NCI-H748 (cell line): ENCODE data around the gene C1QTNF3.

ENCODE experiments used
- DNase-seq: peaks from one replicate; lab custom pipeline; 2025; ENCODE audit not compliant: unreplicated experiment; lab: John Stamatoyannopoulos, UW

The C1QTNF3 gene

GRCh38 chr5:34026089-34026761 is 16.8 kb downstream of the C1QTNF3 start:
- no peak for DNase-seq

DNA sequence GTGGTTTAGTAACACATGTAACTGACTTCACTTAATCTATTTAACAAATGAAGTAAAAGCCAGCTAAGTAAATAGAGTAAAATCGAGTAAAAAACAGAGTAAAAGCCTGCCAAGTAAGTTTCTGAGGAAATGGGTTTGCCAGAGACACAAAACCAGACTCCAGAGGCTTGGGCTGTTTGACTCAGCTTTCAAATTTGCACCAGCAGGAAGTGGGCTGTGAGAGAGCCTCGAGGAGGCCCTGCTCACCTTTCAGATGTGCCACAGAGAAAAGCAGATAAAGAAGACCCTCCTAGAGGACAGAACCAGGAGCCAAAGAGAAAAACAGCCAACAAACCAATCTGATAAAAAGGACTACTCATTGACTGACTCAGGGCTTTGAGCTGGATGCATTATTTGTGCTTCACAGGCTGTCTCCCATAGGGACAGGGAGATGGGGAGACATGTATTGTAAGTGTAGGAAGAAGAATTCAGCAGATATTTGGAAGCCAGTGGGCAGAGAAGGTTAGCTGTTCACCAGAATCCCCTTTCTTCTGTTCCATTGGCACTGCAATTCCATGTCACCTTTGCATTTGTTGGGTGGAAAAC is 20.8 kb downstream of the C1QTNF3 start:
- no peak for DNase-seq

- DNase-seq: no peak
Measured at GRCh38 chr5:34021334-34021733, 21.7 kb downstream of the C1QTNF3 start.

DNA sequence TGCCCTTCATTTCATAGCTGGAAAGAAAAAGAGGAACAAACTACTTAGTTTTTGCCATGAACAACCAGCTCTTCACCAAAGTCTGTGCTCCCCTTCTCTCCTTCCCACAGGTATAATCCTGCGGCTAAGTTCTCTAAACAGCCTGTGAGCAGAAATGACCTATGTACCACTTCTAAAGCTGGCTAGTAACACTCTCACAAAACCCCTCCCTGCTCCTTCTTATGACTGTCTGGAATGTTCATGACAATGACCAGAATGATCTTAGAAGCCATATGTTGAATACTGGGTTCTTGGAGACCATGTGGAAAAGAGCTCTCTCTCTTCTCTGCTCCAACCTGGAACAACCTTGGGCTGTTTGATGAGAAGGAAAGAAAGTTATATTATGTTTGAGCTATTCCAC is 22.3 kb downstream of the C1QTNF3 start:
- no peak for DNase-seq

- no peak for DNase-seq
Measured at GRCh38 chr5:34017254-34017653, 25.8 kb downstream of the C1QTNF3 start.

- DNase-seq: no peak
Measured at GRCh38 chr5:34016750-34017149, 26.3 kb downstream of the C1QTNF3 start.

- no peak for DNase-seq
Measured at GRCh38 chr5:34016222-34016621, 26.8 kb downstream of the C1QTNF3 start.

GRCh38 chr5:34015120-34015822 is 27.7 kb downstream of the C1QTNF3 start:
- no peak for DNase-seq

DNA sequence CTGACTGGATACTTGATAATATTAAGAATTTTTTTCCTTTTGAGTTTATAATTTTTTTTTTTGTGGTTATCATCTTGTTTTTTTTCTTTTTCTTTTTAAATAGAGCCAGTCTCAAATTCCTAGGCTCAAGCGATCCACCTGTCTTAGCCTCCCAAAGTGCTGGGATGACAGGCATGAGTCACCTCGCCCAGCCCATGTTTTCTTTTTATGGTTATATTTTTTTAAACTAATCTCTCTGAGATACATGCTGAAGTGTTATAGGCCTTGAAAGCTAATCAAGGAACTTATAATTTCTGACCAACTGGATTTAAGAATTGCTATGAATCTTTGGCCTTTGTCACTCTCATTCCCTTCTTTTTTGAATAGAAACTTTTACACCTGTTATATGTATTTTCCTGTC is 28.4 kb downstream of the C1QTNF3 start:
- no peak for DNase-seq

GRCh38 chr5:34013547-34013946 is 29.5 kb downstream of the C1QTNF3 start:
- DNase-seq: no peak

DNA sequence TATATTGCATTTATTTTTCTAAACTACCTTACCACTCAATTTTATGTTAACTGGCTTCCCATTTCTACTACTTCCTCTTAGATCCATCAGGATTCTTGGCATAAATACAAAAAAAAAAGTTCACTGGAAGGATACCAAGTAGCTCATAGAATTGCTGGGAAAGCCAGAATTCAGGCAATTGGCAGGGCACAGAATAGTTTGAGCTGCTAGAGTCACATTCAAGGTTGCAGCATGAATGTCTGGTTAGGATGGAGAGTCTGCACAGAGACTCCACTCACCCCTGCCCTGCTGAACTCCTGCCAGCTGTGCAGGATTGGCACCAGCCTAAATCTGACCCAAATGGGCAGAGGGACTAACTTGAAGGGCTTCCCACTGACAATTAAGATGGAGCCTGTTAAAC is 30.2 kb downstream of the C1QTNF3 start:
- DNase-seq: no peak

- no peak for DNase-seq
Measured at GRCh38 chr5:34011536-34011935, 31.5 kb downstream of the C1QTNF3 start.

- peak; percentile 71 for DNase-seq
Measured at GRCh38 chr5:34010146-34010545, 32.9 kb downstream of the C1QTNF3 start.

GRCh38 chr5:34009610-34010009 is 33.4 kb downstream of the C1QTNF3 start:
- DNase-seq: no peak

GRCh38 chr5:34008802-34009201 is 34.2 kb downstream of the C1QTNF3 start:
- no peak for DNase-seq

DNA sequence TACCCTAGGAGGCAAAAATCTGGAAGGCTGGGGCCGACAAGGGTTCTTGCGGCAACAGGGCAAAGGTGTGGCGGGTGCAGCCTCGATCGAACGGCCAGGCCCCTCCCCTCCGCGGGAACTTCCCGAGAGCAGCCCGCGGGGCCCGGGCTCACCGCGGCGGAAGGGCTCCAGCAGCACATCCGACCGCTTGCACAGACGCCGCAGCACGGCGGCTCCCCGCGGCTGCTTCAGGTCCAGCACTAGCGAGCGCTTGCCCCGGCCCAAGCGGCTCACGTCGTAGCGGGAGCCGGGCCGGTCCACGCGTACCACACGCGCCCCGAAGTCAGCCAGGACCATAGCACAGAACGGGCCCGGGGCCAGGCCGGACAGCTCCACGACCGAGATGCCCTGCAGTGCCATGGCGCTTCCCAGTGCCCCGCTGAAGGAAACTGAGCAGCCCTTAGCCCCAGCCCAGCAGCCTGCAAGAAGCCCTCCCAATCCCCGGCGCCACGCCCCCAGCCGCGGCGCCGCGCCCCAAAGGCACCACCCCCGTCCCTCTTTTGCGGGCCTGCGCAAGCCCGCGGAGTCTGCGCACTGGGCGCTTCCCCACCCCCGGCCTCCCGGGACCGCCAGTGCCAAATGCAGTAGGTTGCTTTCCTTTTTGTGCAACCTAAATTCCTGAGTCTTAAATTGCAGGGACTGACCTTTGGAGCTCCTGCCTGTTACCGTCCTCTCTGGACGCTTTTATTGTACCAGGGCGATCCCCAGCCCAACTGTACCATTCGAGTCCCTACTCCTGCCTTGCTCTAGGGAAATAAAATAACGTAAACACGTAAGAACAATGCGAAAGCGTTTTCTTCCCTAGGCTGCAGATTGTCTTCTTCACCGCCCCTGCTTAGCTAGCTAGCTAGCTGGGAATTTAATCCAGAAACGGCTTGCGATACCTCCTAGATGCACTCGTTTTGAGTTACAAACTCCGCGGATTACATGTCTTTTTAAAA is 35.1 kb downstream of the C1QTNF3 start, which contains the start of gene AMACR:
TSS of gene AMACR (minus strand) at position 430 of the 980 bp plus-strand sequence. CDS start at position 399, 31 bp downstream.
- peak; percentile 100 for DNase-seq

DNA sequence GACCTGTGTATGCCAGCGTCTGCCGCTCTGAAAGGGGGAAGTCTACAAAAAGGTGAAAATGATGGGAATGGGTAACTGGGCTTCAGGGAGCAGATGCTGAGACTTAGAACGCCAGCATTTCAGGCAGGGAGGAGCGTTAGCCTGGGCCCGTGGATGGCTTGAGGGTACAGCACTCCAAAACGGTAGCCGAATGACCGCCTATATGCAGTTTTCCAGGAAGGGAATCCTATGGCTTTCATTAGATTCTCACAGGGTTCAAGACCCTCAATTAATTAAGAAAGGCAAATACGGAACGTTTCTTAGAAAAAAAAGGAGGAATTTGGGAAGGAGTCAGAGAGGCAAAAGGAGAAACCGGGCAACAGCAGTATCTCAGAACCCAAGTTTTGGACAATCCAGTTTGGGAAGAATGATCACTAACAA is 35.8 kb downstream of the C1QTNF3 start:
- DNase-seq: peak; percentile 59

- no peak for DNase-seq
Measured at GRCh38 chr5:34005681-34006080, 37.3 kb downstream of the C1QTNF3 start.

DNA sequence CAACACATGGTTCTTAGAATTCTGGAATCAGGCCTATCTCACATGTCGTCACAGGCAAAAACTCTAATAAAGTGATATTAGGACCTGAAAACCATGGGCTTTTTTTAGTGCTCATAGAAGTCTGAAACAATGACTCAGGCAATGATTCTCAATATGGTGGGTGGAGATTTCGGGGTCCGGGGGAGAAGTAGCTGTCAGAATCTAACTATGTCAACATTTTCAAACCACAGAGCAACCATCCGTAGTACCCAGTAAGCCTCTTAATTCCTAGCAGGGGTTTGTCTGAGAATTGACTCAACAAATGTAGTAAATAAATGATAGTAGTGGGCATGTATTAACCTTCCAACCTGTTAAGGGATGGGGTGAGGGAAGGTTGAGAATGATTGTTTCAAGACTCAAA is 37.8 kb downstream of the C1QTNF3 start:
- no peak for DNase-seq

- DNase-seq: no peak
Measured at GRCh38 chr5:34003941-34004340, 39.1 kb downstream of the C1QTNF3 start.
